SK-N-SH (cell line): ENCODE data around the gene RAD17.

Source experiments
- CHD2 ChIP-seq: fragments of 150-350 bp; IDR thresholded peaks from 2 replicates; pipeline ENCODE4 v1.6.1; 2018; ENCODE audit warnings: low read length; ENCODE audit not compliant: partially characterized antibody
- EZH2phosphoT487 ChIP-seq: fragments of 200-600 bp; sonication (generic); IDR thresholded peaks from 2 replicates; pipeline ENCODE4 v1.6.1; 2017; ENCODE audit warnings: low read depth, mixed run types, mild to moderate bottlenecking, antibody characterized with exemption, moderate library complexity, borderline replicate concordance
- POLR2AphosphoS5 ChIP-seq: IDR thresholded peaks from 2 replicates; pipeline ENCODE4 v1.6.1; 2012; ENCODE audit warnings: low read depth, low read length
- RAD21 ChIP-seq: IDR thresholded peaks from 2 replicates; pipeline ENCODE4 v1.6.1; 2012; ENCODE audit warnings: mild to moderate bottlenecking, low read length
- RFX5 ChIP-seq: IDR thresholded peaks from 2 replicates; pipeline ENCODE4 v1.6.1; 2012; ENCODE audit warnings: mild to moderate bottlenecking, improper control_type of control experiment, low read length
- TF ChIP-seq, protein P1 (sequence below): fragments of 200-600 bp; sonication (generic); IDR thresholded peaks from 2 replicates; pipeline ENCODE4 v1.6.1; 2017; ENCODE audit warnings: antibody characterized with exemption, mild to moderate bottlenecking, moderate library complexity
- TF ChIP-seq, protein P2 (sequence below): IDR thresholded peaks from 2 replicates; pipeline ENCODE4 v1.4.0; 2012; ENCODE audit warnings: low read depth, borderline replicate concordance
- TF ChIP-seq, protein P3 (sequence below): IDR thresholded peaks from 2 replicates; pipeline ENCODE4; 2012

DNA sequence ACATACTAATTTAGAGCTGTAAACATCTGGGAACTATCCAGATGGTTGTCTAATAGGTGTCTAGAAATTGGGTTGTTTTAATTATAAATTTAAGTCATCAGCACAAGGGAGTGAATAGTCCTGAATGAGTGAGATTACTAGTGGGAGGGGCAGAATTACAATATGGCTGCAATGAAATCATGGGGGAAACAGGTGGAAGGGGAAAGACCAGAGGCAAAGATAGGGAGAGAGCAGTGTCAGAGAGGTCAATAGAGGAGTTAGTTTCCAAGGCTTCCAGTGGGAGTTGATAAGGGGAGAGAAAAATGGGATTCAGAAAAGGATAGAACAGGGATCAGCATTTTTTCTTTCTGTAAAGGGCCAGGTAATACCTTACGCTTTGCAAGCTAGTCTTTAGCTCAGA is 9.2 kb upstream of the RAD17 start:
- TF ChIP-seq, protein P1, sequence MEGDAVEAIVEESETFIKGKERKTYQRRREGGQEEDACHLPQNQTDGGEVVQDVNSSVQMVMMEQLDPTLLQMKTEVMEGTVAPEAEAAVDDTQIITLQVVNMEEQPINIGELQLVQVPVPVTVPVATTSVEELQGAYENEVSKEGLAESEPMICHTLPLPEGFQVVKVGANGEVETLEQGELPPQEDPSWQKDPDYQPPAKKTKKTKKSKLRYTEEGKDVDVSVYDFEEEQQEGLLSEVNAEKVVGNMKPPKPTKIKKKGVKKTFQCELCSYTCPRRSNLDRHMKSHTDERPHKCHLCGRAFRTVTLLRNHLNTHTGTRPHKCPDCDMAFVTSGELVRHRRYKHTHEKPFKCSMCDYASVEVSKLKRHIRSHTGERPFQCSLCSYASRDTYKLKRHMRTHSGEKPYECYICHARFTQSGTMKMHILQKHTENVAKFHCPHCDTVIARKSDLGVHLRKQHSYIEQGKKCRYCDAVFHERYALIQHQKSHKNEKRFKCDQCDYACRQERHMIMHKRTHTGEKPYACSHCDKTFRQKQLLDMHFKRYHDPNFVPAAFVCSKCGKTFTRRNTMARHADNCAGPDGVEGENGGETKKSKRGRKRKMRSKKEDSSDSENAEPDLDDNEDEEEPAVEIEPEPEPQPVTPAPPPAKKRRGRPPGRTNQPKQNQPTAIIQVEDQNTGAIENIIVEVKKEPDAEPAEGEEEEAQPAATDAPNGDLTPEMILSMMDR: no peak
- no peak for TF ChIP-seq RFX5
- TF ChIP-seq RAD21: no peak
- TF ChIP-seq, protein P2, sequence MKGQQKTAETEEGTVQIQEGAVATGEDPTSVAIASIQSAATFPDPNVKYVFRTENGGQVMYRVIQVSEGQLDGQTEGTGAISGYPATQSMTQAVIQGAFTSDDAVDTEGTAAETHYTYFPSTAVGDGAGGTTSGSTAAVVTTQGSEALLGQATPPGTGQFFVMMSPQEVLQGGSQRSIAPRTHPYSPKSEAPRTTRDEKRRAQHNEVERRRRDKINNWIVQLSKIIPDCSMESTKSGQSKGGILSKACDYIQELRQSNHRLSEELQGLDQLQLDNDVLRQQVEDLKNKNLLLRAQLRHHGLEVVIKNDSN: no peak
- no peak for TF ChIP-seq POLR2AphosphoS5
- TF ChIP-seq CHD2: no peak
- TF ChIP-seq EZH2phosphoT487: no peak
- TF ChIP-seq, protein P3, sequence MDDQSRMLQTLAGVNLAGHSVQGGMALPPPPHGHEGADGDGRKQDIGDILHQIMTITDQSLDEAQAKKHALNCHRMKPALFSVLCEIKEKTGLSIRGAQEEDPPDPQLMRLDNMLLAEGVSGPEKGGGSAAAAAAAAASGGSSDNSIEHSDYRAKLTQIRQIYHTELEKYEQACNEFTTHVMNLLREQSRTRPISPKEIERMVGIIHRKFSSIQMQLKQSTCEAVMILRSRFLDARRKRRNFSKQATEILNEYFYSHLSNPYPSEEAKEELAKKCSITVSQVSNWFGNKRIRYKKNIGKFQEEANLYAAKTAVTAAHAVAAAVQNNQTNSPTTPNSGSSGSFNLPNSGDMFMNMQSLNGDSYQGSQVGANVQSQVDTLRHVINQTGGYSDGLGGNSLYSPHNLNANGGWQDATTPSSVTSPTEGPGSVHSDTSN: no peak
